DND-41 (cell line): ENCODE measurements around the gene CEP78.

Source experiments
- ATAC-seq: fragments of 200-7000 bp; cut with Tn5 transposase; 3 replicates; pipeline ENCODE4 v1.9.1; 2021; ENCODE audit warnings: low read depth; ENCODE audit not compliant: insufficient read depth
- DNase-seq: peaks from one replicate; pipeline ENCODE4 v3.0.0-alpha.2; 2020
- H2AFZ ChIP-seq: 2 replicates; pipeline ENCODE4 v1.6.0; 2012; ENCODE audit warnings: low read depth, low read length
- H3K27ac ChIP-seq: 2 replicates; pipeline ENCODE4 v1.5.1; 2012; ENCODE audit warnings: low read length, inconsistent platforms
- H3K27me3 ChIP-seq: fragments of 200-600 bp; sonication (generic); 2 replicates; pipeline ENCODE4 v1.6.0; 2012; ENCODE audit warnings: low read length, mild to moderate bottlenecking, inconsistent platforms; ENCODE audit not compliant: insufficient read depth, poor library complexity
- H3K36me3 ChIP-seq: 2 replicates; pipeline ENCODE4 v1.5.1; 2012; ENCODE audit warnings: low read length, inconsistent platforms; ENCODE audit not compliant: insufficient read depth
- H3K4me1 ChIP-seq: 2 replicates; pipeline ENCODE4 v1.5.1; 2012; ENCODE audit warnings: mild to moderate bottlenecking, low read length; ENCODE audit not compliant: insufficient read depth
- H3K4me2 ChIP-seq: 2 replicates; pipeline ENCODE4 v1.6.0; 2012; ENCODE audit warnings: mild to moderate bottlenecking, moderate library complexity, low read length, inconsistent platforms; ENCODE audit not compliant: insufficient read depth
- H3K4me3 ChIP-seq, 2 experiments: fragments of 200-600 bp in 1 of 2; shearing (Covaris generic) in 1 of 2; 2 replicates each; pipeline ENCODE4 v1.5.1; 2012 to 2016; ENCODE audit warnings: inconsistent platforms in 2 of 2, low read length in 2 of 2, mild to moderate bottlenecking in 2 of 2, low read depth in 1 of 2, moderate library complexity in 1 of 2
- H3K79me2 ChIP-seq: 2 replicates; pipeline ENCODE4 v1.6.0; 2012; ENCODE audit warnings: low read length, inconsistent platforms; ENCODE audit not compliant: insufficient read depth
- H3K9ac ChIP-seq: 2 replicates; pipeline ENCODE4 v1.6.0; 2012; ENCODE audit warnings: low read depth, mild to moderate bottlenecking, inconsistent platforms, low read length, moderate library complexity
- H3K9me3 ChIP-seq: 2 replicates; pipeline ENCODE4 v1.5.1; 2012; ENCODE audit warnings: low read length, moderate library complexity, mild to moderate bottlenecking, inconsistent platforms; ENCODE audit not compliant: insufficient read depth, severe bottlenecking
- H4K20me1 ChIP-seq: 2 replicates; pipeline ENCODE4 v1.6.0; 2012; ENCODE audit warnings: low read length; ENCODE audit not compliant: insufficient read depth
- EZH2 ChIP-seq: IDR thresholded peaks from 3 replicates; pipeline ENCODE4 v1.6.1; 2012; ENCODE audit warnings: borderline replicate concordance, low read depth, mild to moderate bottlenecking, moderate library complexity, low read length, inconsistent platforms; ENCODE audit not compliant: severe bottlenecking
- TF ChIP-seq, protein P1 (sequence below): IDR thresholded peaks from 2 replicates; pipeline ENCODE4 v1.5.1; 2012; ENCODE audit warnings: borderline replicate concordance, low read length, moderate library complexity, mild to moderate bottlenecking; ENCODE audit not compliant: poor library complexity, severe bottlenecking; ENCODE audit errors: extremely low read depth

The CEP78 gene

GRCh38 chr9:78319197-78320029 lies 83.5 kb downstream of the CEP78 start:
- H3K4me3 ChIP-seq, result no peak overlapping the region
- DNase-seq (no peak), ATAC-seq (no peak)
- no peak overlapping the region for H3K27ac ChIP-seq
- no peaks in the 10 kb centered on the region for H3K79me2 ChIP-seq
- no peaks in the 10 kb centered on the region for H4K20me1 ChIP-seq
- no peak overlapping the region for H2AFZ ChIP-seq
- H3K4me1 ChIP-seq, result no peaks in the 10 kb centered on the region
- no peaks in the 10 kb centered on the region for H3K36me3 ChIP-seq
- H3K4me2 ChIP-seq, result no peak overlapping the region
- TF ChIP-seq, protein P1, sequence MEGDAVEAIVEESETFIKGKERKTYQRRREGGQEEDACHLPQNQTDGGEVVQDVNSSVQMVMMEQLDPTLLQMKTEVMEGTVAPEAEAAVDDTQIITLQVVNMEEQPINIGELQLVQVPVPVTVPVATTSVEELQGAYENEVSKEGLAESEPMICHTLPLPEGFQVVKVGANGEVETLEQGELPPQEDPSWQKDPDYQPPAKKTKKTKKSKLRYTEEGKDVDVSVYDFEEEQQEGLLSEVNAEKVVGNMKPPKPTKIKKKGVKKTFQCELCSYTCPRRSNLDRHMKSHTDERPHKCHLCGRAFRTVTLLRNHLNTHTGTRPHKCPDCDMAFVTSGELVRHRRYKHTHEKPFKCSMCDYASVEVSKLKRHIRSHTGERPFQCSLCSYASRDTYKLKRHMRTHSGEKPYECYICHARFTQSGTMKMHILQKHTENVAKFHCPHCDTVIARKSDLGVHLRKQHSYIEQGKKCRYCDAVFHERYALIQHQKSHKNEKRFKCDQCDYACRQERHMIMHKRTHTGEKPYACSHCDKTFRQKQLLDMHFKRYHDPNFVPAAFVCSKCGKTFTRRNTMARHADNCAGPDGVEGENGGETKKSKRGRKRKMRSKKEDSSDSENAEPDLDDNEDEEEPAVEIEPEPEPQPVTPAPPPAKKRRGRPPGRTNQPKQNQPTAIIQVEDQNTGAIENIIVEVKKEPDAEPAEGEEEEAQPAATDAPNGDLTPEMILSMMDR, result no peak
- TF ChIP-seq EZH2, result no peak
- H3K27me3 ChIP-seq, result no peaks in the 10 kb centered on the region
- no peaks in the 10 kb centered on the region for H3K9me3 ChIP-seq
- no peak overlapping the region for H3K9ac ChIP-seq

DNA sequence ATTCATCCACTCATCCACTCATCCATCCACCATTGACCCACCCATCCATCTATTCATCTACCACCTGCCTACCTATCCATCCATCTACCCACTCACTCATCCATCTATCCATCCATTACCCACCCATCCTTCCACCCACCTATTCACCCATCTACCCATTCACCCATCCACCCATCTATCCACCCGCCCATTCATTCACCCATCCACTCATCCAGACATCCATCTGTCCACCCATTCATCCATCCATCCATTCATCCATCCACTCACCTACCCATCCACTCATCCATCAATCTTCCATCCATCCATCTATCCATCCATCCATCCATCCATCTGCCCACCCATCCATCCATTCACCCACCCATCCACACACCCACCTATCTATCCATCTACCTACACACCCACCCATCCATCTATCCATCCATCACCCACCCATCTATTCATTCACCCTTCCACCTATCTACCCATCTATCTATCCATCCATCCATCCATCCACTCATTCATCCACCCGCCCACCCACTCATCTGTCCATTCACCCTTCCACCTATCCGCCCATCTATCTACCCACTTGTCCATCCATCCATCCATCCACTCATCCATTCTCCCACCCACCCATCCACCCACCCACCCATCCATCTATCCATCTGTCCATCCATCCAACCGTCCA lies 84.3 kb downstream of the CEP78 start:
- Histone ChIP-seq H3K4me1 (no peaks in the 10 kb centered on the region), H3K79me2 (no peaks in the 10 kb centered on the region), H3K9me3 (no peaks in the 10 kb centered on the region), H3K27me3 (no peaks in the 10 kb centered on the region), H3K4me3 (no peak overlapping the region), H3K9ac (no peak overlapping the region), H3K36me3 (no peaks in the 10 kb centered on the region), H4K20me1 (no peaks in the 10 kb centered on the region), H3K27ac (no peak overlapping the region), H2AFZ (no peak overlapping the region), H3K4me2 (no peak overlapping the region)
- ATAC-seq (no peak), DNase-seq (no peak)
- no peak for TF ChIP-seq EZH2
- TF ChIP-seq, protein P1, result no peak

- Histone ChIP-seq H3K27ac (no peak overlapping the region), H3K79me2 (no peaks in the 10 kb centered on the region), H3K27me3 (no peaks in the 10 kb centered on the region), H3K9me3 (no peaks in the 10 kb centered on the region), H2AFZ (no peak overlapping the region), H3K36me3 (no peaks in the 10 kb centered on the region), H4K20me1 (no peaks in the 10 kb centered on the region), H3K9ac (no peak overlapping the region), H3K4me1 (no peaks in the 10 kb centered on the region), H3K4me3 (no peak overlapping the region), H3K4me2 (no peak overlapping the region)
- no peak for ATAC-seq
- TF ChIP-seq, protein P1, result no peak
- TF ChIP-seq EZH2, result no peak
- no peak for DNase-seq
Observed at GRCh38 chr9:78320875-78321496, 85.1 kb downstream of the CEP78 start.
